IPS-NIHi7 (cell line): ENCODE measurements around the gene PTRHD1.
A peak's percentile ranks its signal among the peaks of the same experiment; 100 is the strongest.

Experiments used
- DNase-seq: peaks from one replicate; pipeline ENCODE4 v3.0.0; 2012; ENCODE audit warnings: mixed read lengths; ENCODE audit errors: extremely low spot score

The PTRHD1 gene

GRCh38 chr2:24756789-24757188, 36.4 kb downstream of the PTRHD1 start:
- DNase-seq, result no peak

- no peak for DNase-seq
Observed at GRCh38 chr2:24754985-24755705, 38.0 kb downstream of the PTRHD1 start.

- DNase-seq, result peak; percentile 68
Observed at GRCh38 chr2:24749069-24749691, 44.0 kb downstream of the PTRHD1 start.

- DNase-seq, result no peak
Observed at GRCh38 chr2:24747299-24747698, 45.9 kb downstream of the PTRHD1 start.

GRCh38 chr2:24745825-24746224, 47.4 kb downstream of the PTRHD1 start:
- DNase-seq, result no peak

GRCh38 chr2:24744356-24744755, 48.8 kb downstream of the PTRHD1 start:
- DNase-seq, result no peak

- DNase-seq, result no peak
Observed at GRCh38 chr2:24743924-24744323, 49.3 kb downstream of the PTRHD1 start.

GRCh38 chr2:24742730-24743129, 50.5 kb downstream of the PTRHD1 start:
- no peak for DNase-seq

GRCh38 chr2:24740142-24740541, 53.0 kb downstream of the PTRHD1 start:
- DNase-seq, result no peak
